Stimulated activated CD4-positive, alpha-beta T cell treated with anti-CD3 and anti-CD28 coated beads, Interleukin-2, amount 100 ng/mL, for 24 hours (primary cell): Measurements from ENCODE around the gene ENTPD2.

Experiments used
- DNase-seq, 2 donors: peaks; one replicate each; pipeline ENCODE4 v3.0.0-alpha.2; 2020

Gene ENTPD2

GRCh38 chr9:137028263-137029057 lies 25.4 kb downstream of the ENTPD2 start:
- peak; percentile 69 to 75 for DNase-seq

- no peak for DNase-seq
These were observed 26.2 kb downstream of the ENTPD2 start, which contains the start of gene ABCA2 for GRCh38 chr9:137027369-137028262. Gene ABCA2 (minus strand): TSS chr9:137028237. CDS start chr9:137028140, 97 bp downstream.

GRCh38 chr9:137026828-137027227 lies 27.0 kb downstream of the ENTPD2 start:
- DNase-seq, result no peak

GRCh38 chr9:137026384-137026783 lies 27.5 kb downstream of the ENTPD2 start:
- DNase-seq, result no peak

- DNase-seq, result no peak
These were observed 28.3 kb downstream of the ENTPD2 start for GRCh38 chr9:137025517-137025966.

- DNase-seq, result no peak
These were observed 30.3 kb downstream of the ENTPD2 start for GRCh38 chr9:137023583-137023991.

GRCh38 chr9:137023157-137023556 lies 30.7 kb downstream of the ENTPD2 start:
- DNase-seq, result no peak

- no peak for DNase-seq
These were observed 31.2 kb downstream of the ENTPD2 start for GRCh38 chr9:137022662-137023008.

- DNase-seq, result peak; percentile 77 to 84
These were observed 31.7 kb downstream of the ENTPD2 start for GRCh38 chr9:137021979-137022661.

GRCh38 chr9:137021568-137021978 lies 32.3 kb downstream of the ENTPD2 start:
- DNase-seq, result no peak

- DNase-seq, result no peak
These were observed 32.9 kb downstream of the ENTPD2 start for GRCh38 chr9:137020771-137021567.

GRCh38 chr9:137019891-137020683 lies 33.8 kb downstream of the ENTPD2 start:
- no peak for DNase-seq

GRCh38 chr9:137018761-137019559 lies 34.9 kb downstream of the ENTPD2 start:
- no peak for DNase-seq

GRCh38 chr9:137017791-137018497 lies 35.9 kb downstream of the ENTPD2 start:
- DNase-seq, result no peak

GRCh38 chr9:137017071-137017470 lies 36.8 kb downstream of the ENTPD2 start:
- no peak for DNase-seq

- no peak for DNase-seq
These were observed 37.4 kb downstream of the ENTPD2 start for GRCh38 chr9:137016436-137016835.

- no peak for DNase-seq
These were observed 37.9 kb downstream of the ENTPD2 start for GRCh38 chr9:137015976-137016375.

GRCh38 chr9:137015540-137015930 lies 38.3 kb downstream of the ENTPD2 start:
- DNase-seq, result no peak

- no peak for DNase-seq
These were observed 38.9 kb downstream of the ENTPD2 start for GRCh38 chr9:137014776-137015539.
